PC-9 (cell line): ENCODE data around the gene CTTNBP2.

Source experiments
- CTCF ChIP-seq: fragments of 200-600 bp; sonication (generic); conservative IDR thresholded peaks from 2 replicates; pipeline ENCODE4 v1.6.1; 2017; ENCODE audit warnings: mixed run types, antibody characterized with exemption, mild to moderate bottlenecking, moderate library complexity
- EZH2 ChIP-seq: fragments of 200-600 bp; sonication (generic); IDR thresholded peaks from 2 replicates; pipeline ENCODE4 v1.8.0; 2017; ENCODE audit warnings: antibody characterized with exemption, low read depth

GRCh38 chr7:117769085-117769484 is 104.2 kb downstream of the CTTNBP2 start:
- no peak for TF ChIP-seq CTCF
- TF ChIP-seq EZH2: no peak
